ENCODE measurements around the gene AADAC.

DNA sequence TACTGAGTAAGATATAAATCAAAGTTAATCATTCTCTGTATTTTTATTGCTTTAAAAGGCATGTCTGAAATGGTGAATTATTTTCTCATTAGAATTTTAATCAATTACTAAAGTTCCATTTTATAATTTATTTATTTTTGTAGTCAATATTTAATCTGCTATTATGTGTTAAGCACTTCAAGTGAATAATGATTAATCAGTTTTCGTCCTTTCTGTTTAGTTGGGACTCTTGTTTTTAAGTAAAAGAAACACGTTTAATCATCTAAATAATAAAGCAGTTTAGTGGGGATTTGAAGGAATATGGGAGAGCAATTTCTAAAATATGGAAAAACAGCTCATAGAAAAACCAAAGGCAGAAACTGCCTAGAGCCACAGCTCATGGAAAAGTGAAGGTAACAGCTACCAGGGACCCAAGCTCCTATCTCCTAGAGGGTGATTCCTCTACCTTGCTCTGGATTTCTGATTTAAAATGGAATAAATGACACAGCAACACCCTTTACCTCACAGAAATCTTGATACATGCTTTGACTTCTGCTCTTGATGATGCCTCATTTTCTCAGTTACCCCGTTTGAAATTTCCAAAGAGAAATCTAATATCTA is 31.5 kb downstream of the AADAC start:
- TF ChIP-seq, protein P1, sequence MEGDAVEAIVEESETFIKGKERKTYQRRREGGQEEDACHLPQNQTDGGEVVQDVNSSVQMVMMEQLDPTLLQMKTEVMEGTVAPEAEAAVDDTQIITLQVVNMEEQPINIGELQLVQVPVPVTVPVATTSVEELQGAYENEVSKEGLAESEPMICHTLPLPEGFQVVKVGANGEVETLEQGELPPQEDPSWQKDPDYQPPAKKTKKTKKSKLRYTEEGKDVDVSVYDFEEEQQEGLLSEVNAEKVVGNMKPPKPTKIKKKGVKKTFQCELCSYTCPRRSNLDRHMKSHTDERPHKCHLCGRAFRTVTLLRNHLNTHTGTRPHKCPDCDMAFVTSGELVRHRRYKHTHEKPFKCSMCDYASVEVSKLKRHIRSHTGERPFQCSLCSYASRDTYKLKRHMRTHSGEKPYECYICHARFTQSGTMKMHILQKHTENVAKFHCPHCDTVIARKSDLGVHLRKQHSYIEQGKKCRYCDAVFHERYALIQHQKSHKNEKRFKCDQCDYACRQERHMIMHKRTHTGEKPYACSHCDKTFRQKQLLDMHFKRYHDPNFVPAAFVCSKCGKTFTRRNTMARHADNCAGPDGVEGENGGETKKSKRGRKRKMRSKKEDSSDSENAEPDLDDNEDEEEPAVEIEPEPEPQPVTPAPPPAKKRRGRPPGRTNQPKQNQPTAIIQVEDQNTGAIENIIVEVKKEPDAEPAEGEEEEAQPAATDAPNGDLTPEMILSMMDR (IDR thresholded peaks at IDR 0.05; ENCODE audit: poor library complexity, severe bottlenecking), result no peak
- TF ChIP-seq RAD21 (conservative IDR thresholded peaks at IDR 0.05), result no peak
- no peak for TF ChIP-seq EP300 (conservative IDR thresholded peaks at IDR 0.05; ENCODE audit: poor library complexity, severe bottlenecking)
- TF ChIP-seq POLR2AphosphoS5 (IDR thresholded peaks at IDR 0.05), result no peak
